H1 (cell line): ENCODE measurements around the gene RIN1. TPM values are rescaled to one million over a fixed set of nuclear protein-coding genes. Genes with fewer than 3 reads are reported as not detected.
A peak's percentile ranks its signal among the peaks of the same experiment; 100 is the strongest.

ENCODE experiments used
- CTCF ChIA-PET: fragments of 300-600 bp; sonication (Branson Sonifier 250); formaldehyde crosslinking; loops from one replicate; lab custom pipeline; 2021; ENCODE audit not compliant: partially characterized antibody; lab: Charles Lee
- POLR2A ChIA-PET: fragments of 300-600 bp; sonication (Branson Sonifier 250); formaldehyde crosslinking; loops from one replicate; lab custom pipeline; 2021; ENCODE audit warnings: inconsistent platforms; ENCODE audit not compliant: partially characterized antibody; lab: Charles Lee
- DNase-seq, 2 experiments: peaks; one replicate each; pipeline versions ENCODE4 v3.0.0 to v3.0.0-alpha.2; 2010 to 2022; ENCODE audit warnings: low spot score in 2 of 2, low read depth in 1 of 2, mixed read lengths in 1 of 2
- FAIRE-seq: peaks from 2 replicates; lab custom pipeline; 2011; peaks lifted over from hg19 to GRCh38; lab: Jason Lieb, UNC
- H2AFZ ChIP-seq: 2 replicates; pipeline ENCODE4 v1.8.1; 2012; ENCODE audit warnings: low read length, inconsistent platforms
- H2AK5ac ChIP-seq: 2 replicates; pipeline ENCODE4 v1.6.1; 2013; ENCODE audit warnings: low read depth, low read length
- H2BK120ac ChIP-seq: replicated peaks from 2 replicates; pipeline ENCODE3; 2013; ENCODE audit warnings: low read depth, low read length, inconsistent platforms
- H2BK12ac ChIP-seq: 2 replicates; pipeline ENCODE4 v1.6.1; 2013; ENCODE audit warnings: low read depth, low read length
- H2BK15ac ChIP-seq: 2 replicates; pipeline ENCODE4 v1.6.1; 2013; ENCODE audit warnings: low read length
- H2BK20ac ChIP-seq: 2 replicates; pipeline ENCODE4 v1.6.1; 2013; ENCODE audit warnings: low read length
- H2BK5ac ChIP-seq: 2 replicates; pipeline ENCODE4 v1.6.1; 2013; ENCODE audit warnings: low read depth, low read length
- H3K14ac ChIP-seq: 2 replicates; pipeline ENCODE4 v1.6.1; 2013; ENCODE audit warnings: inconsistent platforms; ENCODE audit not compliant: insufficient read length
- H3K18ac ChIP-seq: 2 replicates; pipeline ENCODE4 v1.6.1; 2013; ENCODE audit warnings: low read length; ENCODE audit errors: extremely low read depth
- H3K23ac ChIP-seq: 2 replicates; pipeline ENCODE4 v1.6.1; 2013; ENCODE audit warnings: inconsistent platforms; ENCODE audit not compliant: insufficient read length
- H3K23me2 ChIP-seq: 2 replicates; pipeline ENCODE4 v1.6.1; 2013; ENCODE audit warnings: low read depth, low read length
- H3K27ac ChIP-seq: 2 replicates; pipeline ENCODE4 v1.6.1; 2011; ENCODE audit warnings: low read depth, low read length, inconsistent platforms
- H3K27me3 ChIP-seq, 4 experiments: replicated peaks in 1 of 4; 1 replicate in 1 of 4; 2 replicates in 3 of 4; pipeline versions ENCODE4 v1.6.1 to v1.8.1; 2011 to 2013; ENCODE audit warnings: low read length in 3 of 4, mild to moderate bottlenecking in 3 of 4, inconsistent platforms in 2 of 4, mixed read lengths in 2 of 4, moderate library complexity in 1 of 4; ENCODE audit not compliant: control insufficient read depth in 3 of 4, insufficient read depth in 3 of 4; ENCODE audit errors: extremely low read depth in 1 of 4
- H3K36me3 ChIP-seq, 4 experiments: 2 replicates each; pipeline versions ENCODE4 v1.6.1 to v1.8.1; 2011 to 2013; ENCODE audit warnings: mild to moderate bottlenecking in 4 of 4, low read length in 3 of 4, moderate library complexity in 2 of 4, control low read depth in 1 of 4, inconsistent platforms in 1 of 4; ENCODE audit not compliant: insufficient read depth in 4 of 4, control insufficient read depth in 2 of 4
- H3K4ac ChIP-seq: replicated peaks from 2 replicates; pipeline ENCODE3; 2013; ENCODE audit warnings: low read length, low read depth, mixed read lengths, inconsistent platforms; ENCODE audit not compliant: insufficient read length
- H3K4me1 ChIP-seq, 4 experiments: replicated peaks in 1 of 4; 1 replicate in 1 of 4; 2 replicates in 3 of 4; pipeline versions ENCODE4 v1.6.1 to v1.8.1; 2011 to 2013; ENCODE audit warnings: low read length in 3 of 4, inconsistent platforms in 2 of 4, mixed read lengths in 1 of 4; ENCODE audit not compliant: insufficient read depth in 4 of 4, control insufficient read depth in 3 of 4
- H3K4me2 ChIP-seq, 2 experiments: 2 replicates each; pipeline versions ENCODE4 v1.6.1 to v1.8.1; 2011 to 2013; ENCODE audit warnings: low read depth in 2 of 2, low read length in 2 of 2, control low read depth in 1 of 2, inconsistent platforms in 1 of 2, mild to moderate bottlenecking in 1 of 2; ENCODE audit not compliant: insufficient read depth in 1 of 2
- H3K4me3 ChIP-seq, 4 experiments: fragments of 200-600, 300-600 bp in 1 of 4; sonication (generic), shearing (Covaris generic), sonication (Bioruptor Twin) in 1 of 4; 2 replicates each; pipeline versions ENCODE4 v1.5.1 to v1.8.1; 2011 to 2016; ENCODE audit warnings: low read length in 4 of 4, low read depth in 3 of 4, control low read depth in 2 of 4, inconsistent platforms in 2 of 4, mild to moderate bottlenecking in 2 of 4, mixed read lengths in 1 of 4, moderate library complexity in 1 of 4; ENCODE audit not compliant: insufficient read depth in 2 of 4; ENCODE audit errors: extremely low read depth in 1 of 4
- H3K56ac ChIP-seq: replicated peaks from 2 replicates; pipeline ENCODE3; 2013; ENCODE audit warnings: low read depth, mild to moderate bottlenecking, mixed read lengths, low read length, inconsistent platforms; ENCODE audit not compliant: insufficient read length
- H3K79me1 ChIP-seq: 2 replicates; pipeline ENCODE4 v1.6.1; 2013; ENCODE audit warnings: low read depth, low read length, control low read depth
- H3K79me2 ChIP-seq, 2 experiments: 2 replicates each; pipeline versions ENCODE4 v1.6.1 to v1.8.1; 2012 to 2013; ENCODE audit warnings: low read length in 2 of 2, mild to moderate bottlenecking in 2 of 2, inconsistent platforms in 1 of 2; ENCODE audit not compliant: insufficient read depth in 2 of 2, control insufficient read depth in 1 of 2
- H3K9ac ChIP-seq, 4 experiments: replicated peaks in 1 of 4; 1 replicate in 1 of 4; 2 replicates in 3 of 4; pipeline versions ENCODE4 v1.6.1 to v1.8.1; 2011 to 2013; ENCODE audit warnings: low read depth in 3 of 4, low read length in 3 of 4, control low read depth in 2 of 4, mild to moderate bottlenecking in 2 of 4, moderate library complexity in 2 of 4, inconsistent platforms in 1 of 4; ENCODE audit errors: extremely low read depth in 1 of 4
- H3K9me3 ChIP-seq, 2 experiments: 2 replicates each; pipeline versions ENCODE4 v1.6.1 to v1.8.1; 2012 to 2013; ENCODE audit warnings: mild to moderate bottlenecking in 2 of 2, moderate library complexity in 2 of 2, control low read depth in 1 of 2, inconsistent platforms in 1 of 2, low read depth in 1 of 2, low read length in 1 of 2, mixed read lengths in 1 of 2; ENCODE audit not compliant: insufficient read depth in 2 of 2
- H4K20me1 ChIP-seq, 2 experiments: replicated peaks in 1 of 2; 2 replicates each; pipeline versions ENCODE3 to v1.8.1; 2011 to 2013; ENCODE audit warnings: inconsistent platforms in 2 of 2, low read length in 2 of 2, mild to moderate bottlenecking in 1 of 2; ENCODE audit not compliant: insufficient read depth in 2 of 2, control insufficient read depth in 1 of 2
- H4K5ac ChIP-seq: 2 replicates; pipeline ENCODE4 v1.6.1; 2013; ENCODE audit warnings: low read length, low read depth, mixed read lengths, inconsistent platforms; ENCODE audit not compliant: insufficient read length
- H4K8ac ChIP-seq: 2 replicates; pipeline ENCODE4 v1.8.0; 2013; ENCODE audit warnings: mild to moderate bottlenecking, moderate library complexity, low read length, inconsistent platforms; ENCODE audit not compliant: insufficient read depth; ENCODE audit errors: extremely low read depth
- H4K91ac ChIP-seq: replicated peaks from 2 replicates; pipeline ENCODE3; 2013; ENCODE audit warnings: low read length, mixed read lengths, inconsistent platforms; ENCODE audit not compliant: insufficient read length
- BCL11A ChIP-seq, 2 experiments: IDR thresholded peaks; one replicate each; pipeline ENCODE4 v1.6.1; 2011; ENCODE audit warnings: low read depth in 2 of 2, low read length in 2 of 2, mild to moderate bottlenecking in 2 of 2
- CTCF ChIP-seq, 3 experiments: IDR thresholded peaks; 1 replicate in 2 of 3; 2 replicates in 1 of 3; pipeline versions ENCODE4 v1.5.1 to v1.6.1; 2011; ENCODE audit warnings: low read length in 3 of 3, mild to moderate bottlenecking in 3 of 3, inconsistent platforms in 2 of 3, low read depth in 1 of 3, moderate library complexity in 1 of 3; ENCODE audit not compliant: insufficient read depth in 1 of 3; ENCODE audit errors: control extremely low read depth in 1 of 3
- EZH2 ChIP-seq: fragments of 200-600 bp; sonication (generic); IDR thresholded peaks from 2 replicates; pipeline ENCODE4 v1.7.1; 2012; ENCODE audit warnings: low read depth, mild to moderate bottlenecking, moderate library complexity, low read length, inconsistent platforms; ENCODE audit not compliant: severe bottlenecking
- JUN ChIP-seq: IDR thresholded peaks from 2 replicates; pipeline ENCODE4 v1.6.1; 2011; ENCODE audit warnings: low read depth, mild to moderate bottlenecking, improper control_type of control experiment, low read length
- KDM1A ChIP-seq: fragments of 200-600, 300-600 bp; sonication (generic); IDR thresholded peaks from 2 replicates; pipeline ENCODE4 v1.7.1; 2016; ENCODE audit warnings: mild to moderate bottlenecking, low read length, borderline replicate concordance
- TAF1 ChIP-seq: IDR thresholded peaks from 2 replicates; pipeline ENCODE4 v1.6.1; 2011; ENCODE audit warnings: mild to moderate bottlenecking, low read depth, low read length
- whole genome bisulfite sequencing, 2 experiments: shearing (Covaris generic) in 1 of 2; methylation state at CpG; one replicate each; pipeline versions ENCODE4 v1.1.6 to v1.1.7; 2013 to 2015; ENCODE audit warnings: low lambda C conversion rate in 2 of 2, mixed read lengths in 2 of 2, inconsistent platforms in 1 of 2, low coverage in 1 of 2, missing lambda C conversion rate in 1 of 2; ENCODE audit not compliant: insufficient replicate concordance in 2 of 2, insufficient coverage in 1 of 2, insufficient read length in 1 of 2; ENCODE audit errors: extremely low coverage in 1 of 2, missing lambda C conversion rate in 1 of 2; 5-methylcytosine and 5-hydroxymethylcytosine counted together
- polyA plus RNA-seq, 7 experiments: library from polyadenylated mRNA; depleted of rRNA in 3 of 7; stranded (reverse) in 5 of 7; unstranded in 2 of 7; fragments of >200 nt in 5 of 7; fragments of 200-250 nt in 2 of 7; gene quantifications; 1 replicate in 5 of 7; 2 replicates in 1 of 7; 4 replicates in 1 of 7; pipeline versions ENCODE4 v1.2.1 to v1.2.3, GENCODE V29; 2011 to 2013; ENCODE audit warnings: missing spikeins in 2 of 7, mixed read lengths in 2 of 7
- total RNA-seq: library from RNA; stranded (reverse); fragmentation: NEBNext Ultra II Directional; extraction: Animal tissue kit (Norgen Biotek cat#: 25700); gene quantifications from 2 replicates; pipeline ENCODE4 v1.2.1, GENCODE V29; 2021

RIN1 gene
- total and polyA plus RNA-seq, 2 of the 8 experiments (the other 6 are each of a cell fraction or from before 2014, with no cell fraction given), result 2.5 to 5.4 TPM

GRCh38 chr11:66294626-66295620, 41.3 kb downstream of the RIN1 start:
- Histone ChIP-seq H3K27ac (no peak overlapping the region), H4K5ac (no peak overlapping the region), H2BK120ac (no peak overlapping the region), H3K23ac (no peak overlapping the region), H2BK12ac (peak overlapping the region; percentile 39; the same call in 1 of the 2 replicates), H3K36me3 (no peaks in the 10 kb centered on the region), H3K9ac (no peak overlapping the region), H3K4me3 (no peak overlapping the region), H3K4me2 (no peak overlapping the region), H4K20me1 (peaks cover 2 to 5% of the 10 kb centered on the region in 2 experiments), H2AFZ (no peak overlapping the region), H3K18ac (no peak overlapping the region), H3K4ac (no peak overlapping the region), H3K23me2 (peaks cover 8% of the 10 kb centered on the region; the same call in 1 of the 2 replicates), H3K27me3 (peaks cover 2 to 30% (median 18%) of the 10 kb centered on the region in 4 experiments), H2BK5ac (no peak overlapping the region), H3K79me1 (0 out of 2 replicates have a peak, but pooled peaks cover 2% of the 10 kb centered on the region), H4K8ac (no peak overlapping the region), H3K4me1 (peaks cover 2 to 24% (median 8%) of the 10 kb centered on the region in 4 experiments; a peak in 6 of 7 replicates), H4K91ac (no peak overlapping the region), H2BK15ac (no peak overlapping the region), H2BK20ac (no peak overlapping the region), H3K14ac (no peak overlapping the region), H3K79me2 (no peaks in the 10 kb centered on the region), H3K9me3 (no peaks in the 10 kb centered on the region), H3K56ac (no peak overlapping the region), H2AK5ac (no peak overlapping the region)
- no peak for DNase-seq
- WGBS, 2 experiments, result 93% methylated on average over 75 of the region's 123 CpGs; no CpG with 5 or more reads in 1 of the 2 experiments
- FAIRE-seq, result no peak
- ChIA-PET CTCF (interaction anchor here (1.0 to 1.6 kb wide), 5 partner anchors 16 to 46 kb away, joined by 3 to 6 read pairs (median 3); partner anchors contain the start of gene RAB1B), POLR2A (interaction anchor here (0.5 to 4.0 kb wide), 3 partner anchors 8 to 17 kb away, joined by 3 to 16 read pairs (median 3); no protein-coding TSS in a partner anchor)
- TF ChIP-seq TAF1 (no peak), BCL11A (IDR thresholded peaks at IDR 0.05; ENCODE audit: low read depth in 2 of 2, low read length in 2 of 2) (no peak), EZH2 (no peak), JUN (no peak), CTCF (IDR thresholded peaks at IDR 0.05; ENCODE audit: control extremely low read depth in 1 of 3, insufficient read depth in 1 of 3, low read depth in 1 of 3, low read length in 3 of 3) (no peak), KDM1A (no peak)
